ENCODE data around the gene ANKRD11. TPM values are rescaled to one million over a fixed set of nuclear protein-coding genes. Genes with fewer than 3 reads are reported as not detected.

The ANKRD11 gene
- polyA plus RNA-seq, 1 donor from 2014 or later = 32.5 TPM

- TF ChIP-seq RAD21 (conservative IDR thresholded peaks at IDR 0.05) = no peak
- no peak for TF ChIP-seq EZH2 (IDR thresholded peaks at IDR 0.05; ENCODE audit: borderline replicate concordance, insufficient read depth, low read length, poor library complexity, severe bottlenecking)
These were observed 87.4 kb downstream of the ANKRD11 start (continued) for GRCh38 chr16:89402962-89403361.

GRCh38 chr16:89401641-89402445, 88.5 kb downstream of the ANKRD11 start:
- H3K79me2 ChIP-seq (replicated peaks; ENCODE audit: insufficient read depth, low read length) = peaks cover 56% of the 10 kb centered on the region
- H2AFZ ChIP-seq (ENCODE audit: low read depth, low read length) = no peak overlapping the region
- no peak overlapping the region for H3K4me3 ChIP-seq (ENCODE audit: low read length)
- H3K9ac ChIP-seq (ENCODE audit: low read length) = no peak overlapping the region
- no peaks in the 10 kb centered on the region for H3K27me3 ChIP-seq (ENCODE audit: insufficient read depth, low read depth, low read length)
- no peaks in the 10 kb centered on the region for H3K9me3 ChIP-seq (ENCODE audit: low read length)
- H3K9me2 ChIP-seq (ENCODE audit: insufficient read depth, low read length) = no peaks in the 10 kb centered on the region
- no peak for TF ChIP-seq EP300 (conservative IDR thresholded peaks at IDR 0.05; ENCODE audit: poor library complexity, severe bottlenecking)
- TF ChIP-seq TAF1 (IDR thresholded peaks at IDR 0.05; ENCODE audit: low read depth) = no peak
- TF ChIP-seq MXI1 (conservative IDR thresholded peaks at IDR 0.05; ENCODE audit: poor library complexity, severe bottlenecking) = no peak
- no peak for TF ChIP-seq REST (IDR thresholded peaks at IDR 0.05; ENCODE audit: borderline replicate concordance)
- TF ChIP-seq RAD21 (conservative IDR thresholded peaks at IDR 0.05) = no peak
- no peak for TF ChIP-seq CTCF (IDR thresholded peaks at IDR 0.05; ENCODE audit: poor library complexity, severe bottlenecking)
- no peak for TF ChIP-seq EZH2 (IDR thresholded peaks at IDR 0.05; ENCODE audit: borderline replicate concordance, insufficient read depth, low read length, poor library complexity, severe bottlenecking)
- TF ChIP-seq POLR2AphosphoS5 (IDR thresholded peaks at IDR 0.05) = no peak
- TF ChIP-seq SMC3 (conservative IDR thresholded peaks at IDR 0.05; ENCODE audit: poor library complexity) = no peak
- no peak overlapping the region for H3K4me2 ChIP-seq (ENCODE audit: low read length)
- H3K27ac ChIP-seq (ENCODE audit: low read length) = no peak overlapping the region
- no peaks in the 10 kb centered on the region for H3K36me3 ChIP-seq (ENCODE audit: insufficient read depth, low read length)
- no peaks in the 10 kb centered on the region for H4K20me1 ChIP-seq (ENCODE audit: insufficient read depth)
- no peaks in the 10 kb centered on the region for H3F3A ChIP-seq (ENCODE audit: insufficient read depth, low read length, poor library complexity, severe bottlenecking)

- no peak overlapping the region for H3K4me3 ChIP-seq (ENCODE audit: low read length)
- no peak overlapping the region for H3K4me2 ChIP-seq (ENCODE audit: low read length)
- no peaks in the 10 kb centered on the region for H3K36me3 ChIP-seq (ENCODE audit: insufficient read depth, low read length)
- H3K9me3 ChIP-seq (ENCODE audit: low read length) = no peaks in the 10 kb centered on the region
- H3K9me2 ChIP-seq (ENCODE audit: insufficient read depth, low read length) = no peaks in the 10 kb centered on the region
- H3K79me2 ChIP-seq (replicated peaks; ENCODE audit: insufficient read depth, low read length) = peaks cover 58% of the 10 kb centered on the region
- H3F3A ChIP-seq (ENCODE audit: insufficient read depth, low read length, poor library complexity, severe bottlenecking) = no peaks in the 10 kb centered on the region
- no peak overlapping the region for H3K9ac ChIP-seq (ENCODE audit: low read length)
- no peaks in the 10 kb centered on the region for H3K27me3 ChIP-seq (ENCODE audit: insufficient read depth, low read depth, low read length)
- TF ChIP-seq CTCF (IDR thresholded peaks at IDR 0.05; ENCODE audit: poor library complexity, severe bottlenecking) = no peak
- no peaks in the 10 kb centered on the region for H4K20me1 ChIP-seq (ENCODE audit: insufficient read depth)
- no peak overlapping the region for H2AFZ ChIP-seq (ENCODE audit: low read depth, low read length)
- H3K27ac ChIP-seq (ENCODE audit: low read length) = no peak overlapping the region
These were observed 89.2 kb downstream of the ANKRD11 start for GRCh38 chr16:89401205-89401604.
